Measurements from ENCODE around the gene CEP85. TPM values are rescaled to one million over a fixed set of nuclear protein-coding genes. Genes with fewer than 3 reads are reported as not detected.

The CEP85 gene
- total and polyA plus RNA-seq, 9 of the 15 experiments (the other 6 are each of a cell fraction or from before 2014, with no cell fraction given) = 42.1 to 140 (median 92.6) TPM

DNA sequence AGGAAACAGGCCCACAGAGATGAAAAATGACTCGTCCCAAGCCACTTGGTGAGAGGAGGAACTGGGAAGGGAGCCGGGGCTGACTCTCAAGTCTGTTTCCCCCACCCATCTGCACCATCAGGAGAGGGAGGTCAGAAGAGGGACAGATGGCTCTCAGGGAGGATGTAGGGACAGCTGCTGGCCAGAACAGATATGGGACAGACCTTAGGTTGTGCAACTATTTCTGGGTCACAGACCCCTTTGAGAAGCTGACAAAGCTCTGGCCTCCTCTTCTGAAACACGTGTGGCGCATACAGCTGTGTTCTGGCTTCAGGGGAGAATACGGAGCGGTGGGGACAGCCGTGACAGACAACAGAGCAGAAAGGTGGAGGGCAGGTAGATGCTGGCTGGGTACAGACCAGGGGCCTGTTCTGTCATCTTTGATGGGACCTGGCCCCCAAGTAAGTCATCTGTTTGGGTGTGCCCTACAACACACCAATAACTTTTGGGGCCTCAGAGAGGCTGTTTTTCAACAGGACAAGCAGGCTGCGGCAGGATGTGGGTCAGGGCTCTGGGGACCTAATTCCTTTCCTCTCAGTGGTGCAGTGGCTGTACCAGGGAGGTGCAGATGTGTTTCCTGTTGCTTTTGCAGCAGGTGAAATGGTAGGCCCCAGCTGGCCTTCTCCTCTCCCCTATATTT is 53.2 kb downstream of the CEP85 start (continued):
- no peak for TF ChIP-seq DDX20 (tag; IDR thresholded peaks at IDR 0.05; ENCODE audit: low read depth)
- TF ChIP-seq ZNF764 (CRISPR knock-in tag; IDR thresholded peaks at IDR 0.05; ENCODE audit: low read depth) = no peak
- TF ChIP-seq TBL1XR1 (IDR thresholded peaks at IDR 0.05; ENCODE audit: low read length in 2 of 2) = peak; percentile 57 to 96; a peak in 2 of 4 replicates
- no peak for TF ChIP-seq ZNF384 (IDR thresholded peaks at IDR 0.05; ENCODE audit: low read depth, low read length)
- no peak for TF ChIP-seq MLX (CRISPR knock-in tag; conservative IDR thresholded peaks at IDR 0.05)
- peak; percentile 71 for TF ChIP-seq ZNF431 (CRISPR knock-in tag; IDR thresholded peaks at IDR 0.05)
- TF ChIP-seq, protein P1, sequence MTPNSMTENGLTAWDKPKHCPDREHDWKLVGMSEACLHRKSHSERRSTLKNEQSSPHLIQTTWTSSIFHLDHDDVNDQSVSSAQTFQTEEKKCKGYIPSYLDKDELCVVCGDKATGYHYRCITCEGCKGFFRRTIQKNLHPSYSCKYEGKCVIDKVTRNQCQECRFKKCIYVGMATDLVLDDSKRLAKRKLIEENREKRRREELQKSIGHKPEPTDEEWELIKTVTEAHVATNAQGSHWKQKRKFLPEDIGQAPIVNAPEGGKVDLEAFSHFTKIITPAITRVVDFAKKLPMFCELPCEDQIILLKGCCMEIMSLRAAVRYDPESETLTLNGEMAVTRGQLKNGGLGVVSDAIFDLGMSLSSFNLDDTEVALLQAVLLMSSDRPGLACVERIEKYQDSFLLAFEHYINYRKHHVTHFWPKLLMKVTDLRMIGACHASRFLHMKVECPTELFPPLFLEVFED (CRISPR knock-in tag; conservative IDR thresholded peaks at IDR 0.05) = no peak
- no peak for TF ChIP-seq BDP1 (IDR thresholded peaks at IDR 0.05; ENCODE audit: insufficient read depth, insufficient read length)
- TF ChIP-seq LCOR (CRISPR knock-in tag; IDR thresholded peaks at IDR 0.05) = peak; percentile 79; the same call in 1 of the 2 replicates
- TF ChIP-seq, protein P2, sequence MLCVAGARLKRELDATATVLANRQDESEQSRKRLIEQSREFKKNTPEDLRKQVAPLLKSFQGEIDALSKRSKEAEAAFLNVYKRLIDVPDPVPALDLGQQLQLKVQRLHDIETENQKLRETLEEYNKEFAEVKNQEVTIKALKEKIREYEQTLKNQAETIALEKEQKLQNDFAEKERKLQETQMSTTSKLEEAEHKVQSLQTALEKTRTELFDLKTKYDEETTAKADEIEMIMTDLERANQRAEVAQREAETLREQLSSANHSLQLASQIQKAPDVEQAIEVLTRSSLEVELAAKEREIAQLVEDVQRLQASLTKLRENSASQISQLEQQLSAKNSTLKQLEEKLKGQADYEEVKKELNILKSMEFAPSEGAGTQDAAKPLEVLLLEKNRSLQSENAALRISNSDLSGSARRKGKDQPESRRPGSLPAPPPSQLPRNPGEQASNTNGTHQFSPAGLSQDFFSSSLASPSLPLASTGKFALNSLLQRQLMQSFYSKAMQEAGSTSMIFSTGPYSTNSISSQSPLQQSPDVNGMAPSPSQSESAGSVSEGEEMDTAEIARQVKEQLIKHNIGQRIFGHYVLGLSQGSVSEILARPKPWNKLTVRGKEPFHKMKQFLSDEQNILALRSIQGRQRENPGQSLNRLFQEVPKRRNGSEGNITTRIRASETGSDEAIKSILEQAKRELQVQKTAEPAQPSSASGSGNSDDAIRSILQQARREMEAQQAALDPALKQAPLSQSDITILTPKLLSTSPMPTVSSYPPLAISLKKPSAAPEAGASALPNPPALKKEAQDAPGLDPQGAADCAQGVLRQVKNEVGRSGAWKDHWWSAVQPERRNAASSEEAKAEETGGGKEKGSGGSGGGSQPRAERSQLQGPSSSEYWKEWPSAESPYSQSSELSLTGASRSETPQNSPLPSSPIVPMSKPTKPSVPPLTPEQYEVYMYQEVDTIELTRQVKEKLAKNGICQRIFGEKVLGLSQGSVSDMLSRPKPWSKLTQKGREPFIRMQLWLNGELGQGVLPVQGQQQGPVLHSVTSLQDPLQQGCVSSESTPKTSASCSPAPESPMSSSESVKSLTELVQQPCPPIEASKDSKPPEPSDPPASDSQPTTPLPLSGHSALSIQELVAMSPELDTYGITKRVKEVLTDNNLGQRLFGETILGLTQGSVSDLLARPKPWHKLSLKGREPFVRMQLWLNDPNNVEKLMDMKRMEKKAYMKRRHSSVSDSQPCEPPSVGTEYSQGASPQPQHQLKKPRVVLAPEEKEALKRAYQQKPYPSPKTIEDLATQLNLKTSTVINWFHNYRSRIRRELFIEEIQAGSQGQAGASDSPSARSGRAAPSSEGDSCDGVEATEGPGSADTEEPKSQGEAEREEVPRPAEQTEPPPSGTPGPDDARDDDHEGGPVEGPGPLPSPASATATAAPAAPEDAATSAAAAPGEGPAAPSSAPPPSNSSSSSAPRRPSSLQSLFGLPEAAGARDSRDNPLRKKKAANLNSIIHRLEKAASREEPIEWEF (CRISPR knock-in tag; IDR thresholded peaks at IDR 0.05) = 0 out of 2 replicates have a peak, but pooled peaks have one; percentile 31
- TF ChIP-seq CAMTA2 (CRISPR knock-in tag; conservative IDR thresholded peaks at IDR 0.05) = no peak
- peak; percentile 64; the same call in 1 of the 2 replicates for TF ChIP-seq NKRF (IDR thresholded peaks at IDR 0.05; ENCODE audit: borderline replicate concordance)
- TF ChIP-seq RBM17 (IDR thresholded peaks at IDR 0.05; ENCODE audit: borderline replicate concordance, low read depth, low read length) = no peak
- TF ChIP-seq KLF16 (IDR thresholded peaks at IDR 0.05) = peak; percentile 97
- peak; percentile 99 for TF ChIP-seq TCF3 (CRISPR knock-in tag; IDR thresholded peaks at IDR 0.05)
- peak in 1 of 2 experiments; percentile 56; a peak in 1 of 4 replicates for TF ChIP-seq NONO (IDR thresholded peaks at IDR 0.05; ENCODE audit: low read depth in 2 of 2, low read length in 1 of 2)
- peak in 1 of 2 experiments; percentile 92; a peak in 2 of 4 replicates for TF ChIP-seq HDAC1 (IDR thresholded peaks at IDR 0.05)
- peak; percentile 78 for TF ChIP-seq NEUROD1 (IDR thresholded peaks at IDR 0.05; ENCODE audit: borderline replicate concordance, low read depth, low read length, partially characterized antibody)

Measured in K562 (cell line).